ENCODE data around the gene CDC26.

DNA sequence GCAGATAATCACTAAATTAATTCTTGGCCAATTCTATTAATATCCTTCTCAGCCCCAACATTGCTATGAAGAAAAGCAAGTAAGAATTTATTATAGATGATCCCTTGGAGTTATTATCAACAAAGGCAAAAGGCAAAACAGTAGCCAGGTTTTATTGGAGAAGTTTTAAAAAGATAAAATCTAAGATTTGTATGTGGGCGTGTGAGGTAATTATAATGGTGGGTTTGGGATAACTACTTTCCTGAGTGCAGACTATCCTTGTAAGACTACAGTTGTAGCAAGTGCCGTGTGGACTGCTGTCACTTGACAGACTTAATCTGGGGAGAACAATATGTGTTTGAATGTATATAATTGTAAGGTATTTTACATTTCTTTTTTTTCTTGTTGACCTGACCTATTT is 30.8 kb downstream of the CDC26 start:
- TF ChIP-seq CTCF (IDR thresholded peaks at IDR 0.05; ENCODE audit: low read length): no peak
- no peak for TF ChIP-seq EZH2 (optimal IDR thresholded peaks at IDR 0.05; ENCODE audit: low read depth, low read length)
